ENCODE data around the gene DNAJC13.
A peak's percentile ranks its signal among the peaks of the same experiment; 100 is the strongest.
"Not testable (repeated sequence)": the region's sequence is repeated elsewhere in the genome, so short reads cannot be mapped to it uniquely, and the experiment has no call there.

Gene DNAJC13

GRCh38 chr3:132416807-132417694 is at the start of gene DNAJC13:
Gene DNAJC13, plus strand, starts transcription at chr3:132417502. Its CDS starts 17,049 bp downstream, at chr3:132434551.
- DNase-seq = peak; percentile 62

DNA sequence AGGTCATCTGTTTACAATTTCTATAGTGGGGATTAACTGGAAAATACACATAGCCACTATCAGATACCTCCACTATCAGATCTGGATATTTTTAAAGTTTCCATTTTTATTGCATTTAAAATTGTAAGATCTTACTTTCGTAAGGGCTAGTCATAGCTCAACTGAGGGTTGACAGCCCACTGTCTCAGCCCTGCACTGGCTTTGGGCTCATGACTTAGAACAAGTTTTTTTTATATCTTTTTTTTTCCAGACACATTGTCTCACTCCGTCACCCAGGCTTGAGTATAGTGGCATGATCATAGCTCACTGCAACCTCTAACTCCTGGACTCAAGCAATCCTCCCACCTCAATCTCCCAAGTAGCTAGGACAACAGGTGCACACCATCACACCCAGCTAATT is 48.8 kb upstream of the DNAJC13 start:
- DNase-seq = no peak

GRCh38 chr3:132368962-132369361 is 48.3 kb upstream of the DNAJC13 start:
- no peak for DNase-seq

GRCh38 chr3:132376945-132377354 is 40.4 kb upstream of the DNAJC13 start:
- not testable (repeated sequence) for DNase-seq

DNA sequence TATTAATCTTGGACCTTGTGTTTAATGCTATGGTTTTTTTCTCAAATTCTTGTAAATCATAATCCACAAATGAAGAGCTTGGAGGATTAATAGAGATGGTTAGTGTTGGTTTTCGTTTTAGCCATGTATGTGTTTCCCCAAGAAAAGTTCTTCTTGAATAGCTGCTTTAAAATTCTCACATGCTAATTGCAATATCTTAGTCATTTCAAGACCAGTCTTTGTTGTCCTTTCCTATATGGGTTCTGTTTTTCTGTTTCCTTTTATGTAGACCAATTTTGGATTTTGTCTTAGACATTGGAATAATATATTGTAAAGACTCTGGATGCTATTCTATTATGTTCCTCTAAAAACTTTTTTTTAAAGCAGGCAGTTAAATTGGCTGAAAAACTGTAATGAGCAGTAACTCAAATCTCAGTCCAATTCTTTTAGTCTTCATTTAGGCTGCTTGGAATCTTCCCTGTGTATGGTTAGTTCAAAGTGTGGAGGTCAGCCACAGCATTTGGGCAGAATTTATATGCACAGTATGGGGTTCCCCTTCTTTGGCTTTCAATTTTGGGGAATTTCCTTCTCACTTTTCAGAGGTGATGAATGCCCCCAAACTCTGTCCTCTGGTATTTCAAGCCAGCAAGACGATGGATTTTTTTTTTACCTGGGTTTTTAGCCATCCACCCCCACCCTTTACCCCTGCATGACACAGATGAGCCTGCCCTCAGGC is 39.1 kb upstream of the DNAJC13 start:
- DNase-seq = no peak

DNA sequence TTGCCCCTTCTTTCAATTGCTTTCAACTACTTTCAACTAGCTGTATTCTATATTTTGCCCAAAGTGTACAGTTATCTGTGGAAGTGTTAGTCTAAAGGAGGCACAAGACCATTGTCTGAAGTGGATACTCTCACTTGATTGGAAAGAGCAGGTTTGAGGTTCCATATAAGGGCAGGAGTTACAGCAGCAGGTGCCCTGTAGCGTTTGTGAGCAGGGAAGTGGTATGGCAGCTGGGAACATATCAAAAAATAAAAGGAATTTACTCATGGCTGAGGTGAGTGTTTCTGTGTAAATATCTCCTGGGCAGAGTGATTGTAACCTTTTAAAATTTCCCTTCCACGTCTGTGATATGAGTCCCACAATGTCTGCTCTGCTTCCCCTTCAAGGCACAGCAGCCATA is 38.5 kb upstream of the DNAJC13 start:
- DNase-seq = no peak

DNA sequence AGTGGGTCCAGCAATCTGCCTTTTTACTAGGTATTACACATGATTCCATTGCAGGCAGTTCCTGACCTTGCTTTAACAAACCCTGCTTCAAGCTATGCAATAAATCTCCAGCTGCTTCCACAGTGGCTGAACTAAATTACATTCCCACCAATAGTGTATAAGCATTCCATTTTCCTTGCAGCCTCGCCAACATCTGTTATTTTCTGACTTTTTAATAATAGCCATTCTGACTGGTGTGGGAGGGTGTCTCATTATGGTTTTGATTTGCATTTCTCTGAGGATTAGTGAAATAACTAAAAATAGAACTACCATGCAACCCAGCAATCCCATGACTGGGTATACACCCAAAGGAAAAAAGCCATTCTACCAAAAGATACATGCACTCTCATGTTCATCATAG is 36.4 kb upstream of the DNAJC13 start:
- no peak for DNase-seq

DNA sequence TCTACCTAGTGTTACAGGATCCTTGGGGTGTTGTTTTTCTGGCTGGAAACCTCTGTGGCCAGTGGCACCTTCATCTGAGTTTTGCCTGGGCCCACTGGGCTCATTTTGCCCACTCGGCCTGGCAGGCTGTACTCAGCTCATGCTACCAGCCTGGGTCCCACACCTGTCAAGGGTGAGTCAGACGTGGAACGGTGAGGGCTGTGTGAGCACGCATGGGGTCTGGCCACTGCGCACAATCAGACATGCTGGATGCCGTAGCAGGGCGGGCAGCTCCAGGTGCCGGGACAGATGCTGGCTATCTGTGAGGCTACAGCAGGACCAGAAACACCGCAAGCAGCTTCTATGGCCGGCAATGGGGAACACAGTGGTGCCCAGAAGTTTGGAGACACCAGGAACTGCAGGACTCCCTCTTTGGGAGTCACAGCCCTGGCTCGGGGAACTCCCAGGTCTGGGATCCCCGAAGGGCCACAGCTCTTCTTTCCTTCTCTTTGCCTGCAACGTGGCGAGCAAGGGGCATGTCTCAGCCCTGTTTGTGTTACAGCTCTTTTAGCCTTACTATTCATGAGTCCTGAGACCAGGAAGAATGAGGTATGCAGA is 35.9 kb upstream of the DNAJC13 start:
- DNase-seq = no peak

DNA sequence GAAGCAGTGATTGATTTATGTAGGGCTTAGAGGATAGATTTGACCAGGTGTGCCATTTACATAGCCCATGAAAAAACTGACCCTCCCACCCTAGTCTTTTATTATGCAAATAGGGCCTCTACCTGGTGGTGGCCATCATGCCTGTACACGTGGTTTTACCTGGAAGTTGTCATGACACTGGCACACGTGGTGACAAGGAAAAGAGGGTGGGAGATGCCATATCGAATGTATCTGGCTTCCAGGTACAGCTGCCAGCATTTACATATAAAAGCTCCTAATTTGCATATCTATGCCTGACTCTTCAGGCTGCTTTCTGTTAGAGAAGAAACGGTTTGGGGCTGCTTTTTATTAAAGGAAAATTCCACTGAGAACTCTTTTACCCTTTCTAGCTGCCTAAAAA is 35.0 kb upstream of the DNAJC13 start:
- no peak for DNase-seq

DNA sequence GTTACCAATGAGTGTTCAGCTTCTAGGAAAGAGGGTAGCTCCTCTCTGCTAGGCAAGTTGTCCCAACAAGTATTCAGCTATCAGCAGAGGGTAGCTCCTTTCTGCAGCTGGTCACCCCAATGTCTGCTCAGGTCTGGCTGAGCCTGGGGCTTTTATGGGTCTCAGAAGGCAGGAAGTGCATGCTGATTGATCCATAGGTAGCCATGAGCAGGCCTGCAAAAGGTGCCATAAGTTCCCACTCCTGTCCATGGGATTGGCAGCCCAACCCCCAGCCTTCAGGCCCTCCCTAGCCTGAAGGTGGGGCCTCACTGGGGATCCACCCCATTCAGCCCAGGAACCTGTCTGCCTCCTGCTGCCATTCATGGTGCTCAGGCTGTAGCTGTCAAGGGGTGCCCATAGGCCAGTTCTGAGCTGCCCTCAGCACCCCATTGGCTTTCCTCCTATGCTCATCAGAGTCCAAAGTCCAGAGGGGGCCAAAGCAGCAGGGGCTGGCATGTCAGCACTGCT is 34.6 kb upstream of the DNAJC13 start:
- no peak for DNase-seq

DNA sequence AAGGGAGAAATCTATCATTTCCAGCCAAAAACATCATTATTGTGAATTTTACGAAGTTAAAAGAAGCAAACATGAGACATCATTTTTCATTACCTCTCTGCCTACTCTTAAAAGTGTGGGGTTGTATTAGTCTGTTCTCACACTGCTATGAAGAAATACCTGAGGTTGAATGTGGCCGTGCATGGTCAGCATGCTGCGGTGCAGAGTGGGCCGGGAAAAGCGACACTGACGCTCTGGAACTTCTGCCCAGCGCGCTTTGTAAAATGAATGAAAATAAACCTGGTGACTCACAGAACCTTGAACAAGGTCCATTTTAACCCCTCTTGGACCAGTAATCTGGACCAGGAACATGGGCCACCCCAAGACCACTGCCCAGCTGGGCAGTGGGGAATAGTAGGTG is 31.0 kb upstream of the DNAJC13 start:
- DNase-seq = no peak

- DNase-seq = not testable (repeated sequence)
Measured at GRCh38 chr3:132392675-132393074, 24.6 kb upstream of the DNAJC13 start.

GRCh38 chr3:132394320-132394719 is 23.0 kb upstream of the DNAJC13 start:
- DNase-seq = peak; percentile 46

DNA sequence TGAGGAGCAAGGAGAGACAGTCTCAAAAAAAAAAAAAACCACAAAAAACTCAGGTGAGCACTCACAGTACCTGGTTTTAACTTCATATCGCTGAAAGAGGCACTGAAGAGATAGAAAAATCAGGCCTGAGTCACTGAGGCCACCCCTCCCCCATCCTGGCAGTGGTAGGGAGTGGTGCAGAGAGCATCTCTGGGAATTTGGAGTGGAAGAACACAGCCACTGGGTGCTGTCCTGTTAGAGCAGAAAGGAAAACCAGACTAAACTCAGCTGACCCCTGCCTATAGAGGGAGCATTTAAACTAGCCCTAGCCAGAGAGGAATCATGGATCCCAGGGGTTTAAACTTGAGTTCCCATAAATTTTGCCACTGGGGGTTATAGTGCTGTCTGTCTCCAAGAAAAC is 22.2 kb upstream of the DNAJC13 start:
- DNase-seq = no peak

DNA sequence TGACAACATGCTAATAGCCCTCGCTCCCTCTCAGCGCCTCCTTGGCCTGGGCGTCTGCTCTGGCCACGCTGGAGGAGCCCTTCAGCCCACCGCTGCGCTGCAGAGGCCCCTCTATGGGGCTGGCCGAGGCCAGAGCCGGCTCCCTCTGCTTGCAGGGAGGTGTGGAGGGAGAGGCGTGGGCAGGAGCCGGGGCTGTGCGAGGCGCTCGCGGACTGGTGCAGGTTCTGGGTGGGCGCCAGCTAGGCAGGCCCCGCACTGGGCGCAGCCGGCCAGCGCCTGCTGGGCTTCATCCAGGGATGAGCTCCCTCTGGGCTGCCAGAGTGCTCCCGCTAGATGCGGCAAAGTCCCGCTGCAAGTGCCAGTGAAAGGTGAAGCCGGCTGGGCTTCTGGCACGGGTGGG is 21.0 kb upstream of the DNAJC13 start:
- DNase-seq = no peak

- DNase-seq = not testable (repeated sequence)
Measured at GRCh38 chr3:132396776-132397175, 20.5 kb upstream of the DNAJC13 start.

DNA sequence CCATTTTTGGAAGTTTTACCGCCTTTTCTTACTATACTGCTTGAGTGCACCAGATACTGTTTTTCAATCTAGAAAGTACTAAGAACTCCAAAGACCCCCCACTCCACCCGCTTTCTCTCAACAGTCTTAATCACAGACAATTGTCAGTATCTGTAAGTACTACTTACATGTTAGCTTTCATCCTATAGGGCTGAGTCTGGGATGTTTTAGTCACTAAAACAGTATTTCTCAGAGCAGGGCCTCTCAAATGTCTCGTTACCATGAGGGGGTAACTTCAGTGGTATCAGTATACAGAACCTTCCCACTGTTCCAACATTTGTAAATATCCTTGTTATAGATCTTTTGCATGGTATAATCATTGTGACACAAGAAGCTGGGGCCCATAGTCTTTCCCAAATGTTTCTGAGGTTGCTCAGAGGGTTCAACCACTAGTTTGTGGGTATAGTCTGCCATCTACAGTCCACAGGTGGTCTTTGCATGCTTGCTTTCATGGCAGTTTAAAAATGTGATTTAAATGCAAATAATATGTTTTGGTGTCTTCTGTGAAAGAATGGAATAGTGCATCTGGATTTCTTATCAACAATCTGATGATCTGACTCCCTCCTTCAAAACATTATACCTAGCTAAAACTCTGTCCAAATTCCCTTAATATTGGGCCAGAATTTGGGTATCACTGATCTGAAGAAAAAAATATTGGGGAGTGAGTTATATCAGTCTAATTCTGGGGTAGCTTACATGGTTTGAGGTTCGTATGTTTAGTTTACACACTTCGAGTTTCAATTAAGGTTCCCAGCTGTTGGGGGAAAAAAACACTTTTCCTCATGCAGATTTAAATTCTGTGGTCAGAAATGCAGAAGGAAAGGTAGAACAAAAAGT is 18.0 kb upstream of the DNAJC13 start:
- DNase-seq = no peak

- DNase-seq = no peak
Measured at GRCh38 chr3:132401255-132401654, 16.0 kb upstream of the DNAJC13 start.

DNA sequence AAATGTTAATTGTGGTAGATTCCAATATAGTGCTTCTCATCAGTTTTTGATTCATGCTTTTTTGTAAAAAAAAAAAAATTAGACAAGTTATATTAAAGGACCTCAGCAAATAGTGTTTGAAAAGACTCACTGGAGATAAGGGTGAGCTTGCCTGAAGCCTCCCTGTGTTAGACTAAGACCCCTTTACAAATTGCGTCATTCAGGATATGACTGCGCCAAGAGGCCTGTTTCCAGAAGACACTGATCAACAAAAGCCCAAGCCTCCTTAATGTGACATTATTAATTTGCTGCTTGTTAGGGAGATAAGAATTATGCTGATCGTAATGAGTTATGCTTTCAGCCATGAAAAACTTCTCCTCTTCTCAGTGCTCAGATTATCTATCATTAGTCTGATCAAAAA is 13.0 kb upstream of the DNAJC13 start:
- no peak for DNase-seq

DNA sequence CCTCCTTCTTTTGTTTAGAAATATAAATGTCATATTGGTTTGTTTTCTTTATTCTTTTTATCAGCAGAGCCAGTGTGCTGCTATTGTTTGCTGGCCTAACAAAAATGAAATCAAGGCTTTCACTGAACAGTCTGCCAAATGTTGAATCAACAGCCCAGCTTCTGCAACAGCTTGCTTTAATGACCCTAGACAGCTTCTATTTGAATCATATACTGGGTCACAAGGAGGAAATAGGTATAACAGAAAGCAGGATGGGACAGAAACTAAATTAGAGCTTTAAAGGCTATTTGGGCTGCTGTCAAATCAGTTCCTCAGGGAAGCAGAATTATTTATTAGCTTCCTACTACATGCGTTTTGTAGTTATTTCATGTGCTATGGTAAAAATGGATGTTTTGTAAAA is 12.1 kb upstream of the DNAJC13 start:
- no peak for DNase-seq

DNA sequence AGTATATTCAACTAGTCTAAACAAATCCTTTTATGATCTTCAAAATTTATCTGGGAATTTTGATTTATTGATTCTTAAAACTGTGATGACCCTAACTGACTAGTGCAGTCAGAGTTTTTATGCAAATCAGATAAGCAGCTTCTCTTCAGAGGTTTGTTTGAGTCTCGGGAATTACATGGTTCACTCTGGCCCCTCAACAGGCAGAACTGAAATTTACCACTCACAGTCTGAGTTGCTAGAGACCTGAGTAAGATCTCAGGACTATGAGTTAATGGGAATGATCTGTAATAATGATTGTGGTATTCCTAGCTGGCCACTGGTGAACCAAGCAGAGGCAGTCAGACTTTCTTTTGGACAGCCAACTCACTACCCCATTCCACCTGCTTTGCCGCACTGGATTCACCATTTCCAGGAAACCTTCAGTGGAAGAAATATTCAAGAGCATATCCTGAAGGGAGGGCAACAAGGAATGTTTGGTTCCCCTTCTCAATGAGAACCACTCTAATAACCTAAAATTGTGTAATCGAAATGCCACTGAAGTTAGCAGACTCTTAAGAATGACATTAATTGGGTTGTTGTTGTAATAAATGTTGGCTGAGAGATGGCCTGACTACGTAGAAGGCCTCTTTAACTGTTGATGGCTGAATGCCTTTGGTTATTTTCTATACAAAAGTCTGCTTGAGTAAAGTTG is 11.5 kb upstream of the DNAJC13 start:
- DNase-seq = no peak

GRCh38 chr3:132406587-132406986 is 10.7 kb upstream of the DNAJC13 start:
- no peak for DNase-seq

Measured in NCI-H524 treated with DMSO at 0.1 percent for 48 hours (cell line).